BLaER1 (cell line): Measurements from ENCODE around the gene PRKCSH.
"Not testable (repeated sequence)": the region's sequence is repeated elsewhere in the genome, so short reads cannot be mapped to it uniquely, and the experiment has no call there.

ENCODE experiments used
- H3K27ac ChIP-seq: shearing (Covaris generic); formaldehyde crosslinking; 2 replicates; pipeline ENCODE4 v1.8.1; 2022
- H3K27me3 ChIP-seq: shearing (Covaris generic); formaldehyde crosslinking; 2 replicates; pipeline ENCODE4 v1.8.1; 2022
- H3K36me3 ChIP-seq: shearing (Covaris generic); formaldehyde crosslinking; 2 replicates; pipeline ENCODE4 v1.8.1; 2022
- H3K4me1 ChIP-seq: shearing (Covaris generic); formaldehyde crosslinking; 2 replicates; pipeline ENCODE4 v1.8.1; 2022
- H3K4me2 ChIP-seq: shearing (Covaris generic); formaldehyde crosslinking; 2 replicates; pipeline ENCODE4 v1.8.1; 2022
- H3K4me3 ChIP-seq: shearing (Covaris generic); formaldehyde crosslinking; 2 replicates; pipeline ENCODE4 v1.8.1; 2022
- H3K9ac ChIP-seq: shearing (Covaris generic); formaldehyde crosslinking; 2 replicates; pipeline ENCODE4 v1.8.1; 2022
- H3K9me3 ChIP-seq: shearing (Covaris generic); formaldehyde crosslinking; 2 replicates; pipeline ENCODE4 v1.8.1; 2022
- H4K20me1 ChIP-seq: shearing (Covaris generic); formaldehyde crosslinking; 2 replicates; pipeline ENCODE4 v1.8.1; 2022
- Cebpa-rat ChIP-seq: shearing (Covaris generic); IDR thresholded peaks from 2 replicates; pipeline ENCODE4 v1.8.1; 2022

Gene PRKCSH

DNA sequence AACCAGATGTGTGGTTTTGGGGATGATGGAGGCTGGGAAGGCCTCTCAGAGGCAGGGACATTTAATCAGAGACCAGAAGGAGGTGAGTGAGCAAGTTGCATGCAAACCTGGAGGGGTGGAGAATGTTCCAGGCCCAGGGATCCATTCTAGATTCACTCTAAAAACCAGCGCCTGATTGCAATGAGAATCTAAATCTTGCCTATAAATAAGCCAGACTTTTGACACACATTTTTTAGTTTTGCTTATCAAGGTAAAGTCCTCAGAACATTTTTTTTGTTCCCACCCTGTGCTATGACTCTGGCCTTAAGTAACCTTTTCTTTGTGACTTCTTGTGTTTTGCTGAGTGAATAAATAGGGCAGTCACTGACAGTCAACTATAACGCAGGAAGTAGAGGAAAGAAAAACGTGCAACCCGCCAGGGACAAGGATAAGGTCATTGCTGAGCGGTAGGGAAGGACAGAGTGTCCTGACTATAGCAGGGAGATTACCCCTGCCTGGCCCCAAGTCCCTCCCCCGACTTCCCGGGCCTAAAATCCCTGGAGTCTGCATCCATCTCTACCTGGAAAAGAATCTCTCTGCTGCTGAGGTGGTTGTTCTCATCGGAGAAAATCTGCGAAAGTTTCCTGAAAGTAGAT lies 30.7 kb upstream of the PRKCSH start:
- no peaks in the 10 kb centered on the region for H3K4me1 ChIP-seq
- H3K4me2 ChIP-seq: peak overlapping the region; percentile 17; the same call in 1 of the 2 replicates
- no peak for TF ChIP-seq Cebpa-rat
- no peak overlapping the region for H3K9ac ChIP-seq
- no peaks in the 10 kb centered on the region for H3K9me3 ChIP-seq
- H4K20me1 ChIP-seq: no peaks in the 10 kb centered on the region
- no peaks in the 10 kb centered on the region for H3K36me3 ChIP-seq
- H3K27me3 ChIP-seq: peaks cover 4% of the 10 kb centered on the region; the same call in 1 of the 2 replicates
- no peak overlapping the region for H3K4me3 ChIP-seq
- H3K27ac ChIP-seq: no peak overlapping the region

- Histone ChIP-seq H3K4me3 (no peak overlapping the region), H3K4me2 (no peak overlapping the region), H3K27ac (no peak overlapping the region), H3K9me3 (no peaks in the 10 kb centered on the region), H3K36me3 (no peaks in the 10 kb centered on the region), H3K4me1 (no peaks in the 10 kb centered on the region), H3K27me3 (peaks cover 4% of the 10 kb centered on the region; the same call in 1 of the 2 replicates), H4K20me1 (no peaks in the 10 kb centered on the region), H3K9ac (no peak overlapping the region)
- TF ChIP-seq Cebpa-rat: no peak
Observed at GRCh38 chr19:11405846-11406643, 29.4 kb upstream of the PRKCSH start.

- not testable (repeated sequence) for H3K9ac ChIP-seq, H3K36me3 ChIP-seq, H3K27me3 ChIP-seq, H3K9me3 ChIP-seq, H3K4me2 ChIP-seq, H3K27ac ChIP-seq, H3K4me3 ChIP-seq, H3K4me1 ChIP-seq, H4K20me1 ChIP-seq
Observed at GRCh38 chr19:11406703-11407236, 28.7 kb upstream of the PRKCSH start.

DNA sequence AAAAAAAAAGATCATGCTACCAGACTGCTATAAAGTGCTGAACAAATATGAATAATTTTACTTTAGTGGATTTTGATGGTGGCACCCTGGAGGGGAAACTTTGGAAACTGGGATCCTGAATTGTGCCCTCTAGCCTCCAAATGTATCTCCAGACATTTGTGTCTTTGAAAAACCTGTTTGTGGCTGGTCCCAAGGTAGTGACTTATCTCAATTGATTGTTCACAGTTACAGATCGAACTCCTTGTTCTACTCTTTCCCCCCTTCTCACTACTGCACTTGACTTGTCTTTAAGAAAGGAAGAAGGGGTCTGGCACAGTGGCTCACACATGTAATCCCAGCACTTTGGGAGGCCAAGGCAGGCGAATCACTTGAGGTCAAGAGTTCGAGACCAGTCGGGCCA lies 26.8 kb upstream of the PRKCSH start:
- Histone ChIP-seq H3K36me3 (no peaks in the 10 kb centered on the region), H3K27me3 (peaks cover 4% of the 10 kb centered on the region; the same call in 1 of the 2 replicates), H4K20me1 (no peaks in the 10 kb centered on the region), H3K4me2 (no peak overlapping the region), H3K4me3 (no peak overlapping the region), H3K9me3 (no peaks in the 10 kb centered on the region), H3K27ac (no peak overlapping the region), H3K4me1 (no peaks in the 10 kb centered on the region), H3K9ac (no peak overlapping the region)
- TF ChIP-seq Cebpa-rat: no peak

- no peak overlapping the region for H3K4me3 ChIP-seq
- TF ChIP-seq Cebpa-rat: no peak
- H3K27ac ChIP-seq: no peak overlapping the region
- no peaks in the 10 kb centered on the region for H4K20me1 ChIP-seq
- H3K4me1 ChIP-seq: no peaks in the 10 kb centered on the region
- no peaks in the 10 kb centered on the region for H3K36me3 ChIP-seq
- H3K4me2 ChIP-seq: no peak overlapping the region
- no peak overlapping the region for H3K9ac ChIP-seq
- no peaks in the 10 kb centered on the region for H3K9me3 ChIP-seq
- H3K27me3 ChIP-seq: peaks cover 6% of the 10 kb centered on the region; the same call in 1 of the 2 replicates
Observed at GRCh38 chr19:11410682-11411081, 24.8 kb upstream of the PRKCSH start.

DNA sequence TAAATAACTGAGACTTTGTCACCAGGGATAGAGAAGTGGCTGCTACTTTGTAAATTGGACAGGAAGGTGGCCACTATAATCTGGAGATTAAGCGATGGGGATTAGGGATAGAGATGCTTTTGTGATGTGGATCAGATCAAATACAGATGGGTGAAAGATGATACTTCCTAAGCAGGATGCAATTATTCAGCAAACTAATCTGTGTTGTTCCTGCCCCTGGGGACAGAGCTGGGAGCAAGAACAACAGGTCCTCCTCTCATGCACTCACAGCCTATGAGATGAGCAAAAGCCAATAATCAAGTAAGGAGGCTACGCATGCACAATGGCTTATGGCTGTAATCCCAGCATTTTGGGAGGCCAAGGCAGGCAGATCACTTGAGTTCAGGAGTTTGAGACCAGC lies 20.9 kb upstream of the PRKCSH start:
- H3K4me3 ChIP-seq: no peak overlapping the region
- no peak overlapping the region for H3K27ac ChIP-seq
- H3K4me2 ChIP-seq: no peak overlapping the region
- no peak overlapping the region for H3K9ac ChIP-seq
- peaks cover 41% of the 10 kb centered on the region for H3K27me3 ChIP-seq
- H3K4me1 ChIP-seq: peaks cover 8% of the 10 kb centered on the region
- no peaks in the 10 kb centered on the region for H3K9me3 ChIP-seq
- H3K36me3 ChIP-seq: no peaks in the 10 kb centered on the region
- no peak for TF ChIP-seq Cebpa-rat
- H4K20me1 ChIP-seq: peaks cover 10% of the 10 kb centered on the region

DNA sequence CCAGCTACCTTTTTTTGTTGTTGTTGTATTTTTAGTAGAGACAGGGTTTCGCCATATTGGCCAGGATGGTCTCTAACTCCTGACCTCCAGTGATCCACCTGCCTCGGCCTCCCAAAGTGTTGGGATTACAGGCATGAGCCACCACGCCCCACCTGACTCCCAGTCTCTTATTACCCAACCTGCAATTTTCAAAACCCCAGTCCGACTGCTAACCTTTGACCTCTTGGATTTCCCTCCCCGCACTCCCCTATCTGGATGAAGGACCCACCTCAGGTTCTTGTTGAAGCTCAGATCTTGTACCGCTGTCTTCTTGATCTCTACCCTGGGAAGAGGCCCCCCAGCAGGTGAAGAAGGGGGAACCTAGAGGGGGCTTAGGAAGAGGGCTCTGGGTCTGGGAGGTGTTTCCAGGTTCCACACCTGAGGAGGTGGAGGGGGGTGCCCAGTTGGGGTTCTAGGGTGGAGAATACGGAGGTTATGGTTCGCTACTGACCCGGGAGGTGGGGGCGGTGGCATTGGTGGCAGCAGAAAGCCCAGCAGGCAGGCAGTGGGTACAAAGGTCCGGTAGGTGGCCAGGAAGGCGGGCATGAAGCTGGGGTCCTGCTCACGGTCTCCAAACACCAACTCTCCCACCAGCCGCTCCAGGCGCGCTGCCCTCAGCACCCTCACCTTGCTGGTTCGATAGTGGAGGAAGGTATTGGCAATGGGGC lies 18.9 kb upstream of the PRKCSH start:
- Histone ChIP-seq H3K27ac (no peak overlapping the region), H4K20me1 (peaks cover 30% of the 10 kb centered on the region), H3K9ac (no peak overlapping the region), H3K4me1 (peaks cover 24% of the 10 kb centered on the region), H3K27me3 (peaks cover 61% of the 10 kb centered on the region), H3K4me3 (no peak overlapping the region), H3K4me2 (no peak overlapping the region), H3K9me3 (no peaks in the 10 kb centered on the region), H3K36me3 (no peaks in the 10 kb centered on the region)
- TF ChIP-seq Cebpa-rat: no peak

DNA sequence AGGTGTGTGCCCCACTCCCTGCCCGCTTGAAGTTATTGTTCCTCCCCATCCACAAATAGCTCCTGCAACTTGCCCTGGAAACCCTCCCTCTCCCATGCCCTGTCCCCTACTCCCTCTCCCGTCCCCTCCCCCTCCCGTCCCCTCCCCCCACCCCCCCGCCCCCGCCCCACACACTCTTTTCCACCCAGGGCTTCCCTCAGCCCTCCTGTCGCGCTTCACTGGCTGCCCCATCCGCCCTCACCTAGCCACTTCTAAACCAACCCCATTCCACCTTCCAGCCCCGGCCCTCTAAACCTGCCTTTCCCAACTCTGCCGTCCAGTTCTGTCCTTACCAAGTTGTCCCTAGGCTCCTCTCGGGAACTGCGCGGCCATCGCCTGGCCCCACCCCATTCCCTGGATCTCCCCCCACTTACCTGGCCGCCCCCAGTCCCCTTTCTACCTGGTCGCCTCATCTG lies 17.3 kb upstream of the PRKCSH start:
- Histone ChIP-seq H3K27me3 (peaks cover 75% of the 10 kb centered on the region), H3K4me2 (peak overlapping the region; percentile 54), H3K36me3 (no peaks in the 10 kb centered on the region), H3K27ac (no peak overlapping the region), H3K9me3 (no peaks in the 10 kb centered on the region), H3K4me1 (peaks cover 40% of the 10 kb centered on the region), H4K20me1 (peaks cover 45% of the 10 kb centered on the region), H3K4me3 (0 out of 2 replicates have a peak overlapping the region, but pooled peaks have one; percentile 36), H3K9ac (no peak overlapping the region)
- TF ChIP-seq Cebpa-rat: no peak

- 0 out of 2 replicates have a peak within 1 kb of the TSS, but pooled peaks have one; percentile 36 for H3K4me3 ChIP-seq
- peaks cover 48% of the 10 kb centered on the region for H3K4me1 ChIP-seq
- H3K27ac ChIP-seq: no peak within 1 kb of the TSS
- peaks cover 52% of the 10 kb centered on the region for H4K20me1 ChIP-seq
- no peak for TF ChIP-seq Cebpa-rat
- H3K4me2 ChIP-seq: peak within 1 kb of the TSS; percentile 98
- H3K27me3 ChIP-seq: peaks cover 82% of the 10 kb centered on the region
- H3K9me3 ChIP-seq: no peaks in the 10 kb centered on the region
- no peaks in the 10 kb centered on the region for H3K36me3 ChIP-seq
- no peak within 1 kb of the TSS for H3K9ac ChIP-seq
Observed at GRCh38 chr19:11418549-11419506, 16.6 kb upstream of the PRKCSH start, which contains the start of gene RGL3. RGL3 (minus strand) TSS chr19:11419314; CDS start chr19:11419278, 36 bp downstream.
